ENCODE results near the gene INSM2.

- TF ChIP-seq ZFX (IDR thresholded peaks at IDR 0.05): no peak
- TF ChIP-seq RAD21 (IDR thresholded peaks at IDR 0.05; ENCODE audit: low read depth): no peak
- no peak for TF ChIP-seq CEBPB (IDR thresholded peaks at IDR 0.05; ENCODE audit: low read depth)
- TF ChIP-seq CTCF (IDR thresholded peaks at IDR 0.05 in 2 of 3, conservative IDR thresholded peaks at IDR 0.05 in 1 of 3; ENCODE audit: borderline replicate concordance in 1 of 3, insufficient read depth in 1 of 3, low read depth in 2 of 3, low read length in 2 of 3): no peak
Observed at GRCh38 chr14:35551081-35551480, 17.1 kb downstream of the INSM2 start.
